ENCODE measurements around the gene PHLDB2.

PHLDB2 gene

GRCh38 chr3:111926266-111926676, 67.2 kb downstream of the PHLDB2 start:
- Histone ChIP-seq H3K4me3 (ENCODE audit: low read length) (no peak overlapping the region), H3K4me1 (ENCODE audit: control insufficient read depth, insufficient read depth, low read length) (peaks cover 19% of the 10 kb centered on the region), H3K27me3 (ENCODE audit: control insufficient read depth, insufficient read depth, low read length) (no peaks in the 10 kb centered on the region), H3K36me3 (ENCODE audit: insufficient read depth, low read length) (peaks cover 36% of the 10 kb centered on the region), H3K4me2 (ENCODE audit: low read length) (no peak overlapping the region), H3K9me3 (replicated peaks; ENCODE audit: low read length) (no peaks in the 10 kb centered on the region), H3K9ac (ENCODE audit: low read depth, low read length) (no peak overlapping the region)

GRCh38 chr3:111928613-111929012, 69.5 kb downstream of the PHLDB2 start:
- Histone ChIP-seq H3K4me3 (ENCODE audit: low read length) (no peak overlapping the region), H3K36me3 (ENCODE audit: insufficient read depth, low read length) (peaks cover 29% of the 10 kb centered on the region), H3K27me3 (ENCODE audit: control insufficient read depth, insufficient read depth, low read length) (no peaks in the 10 kb centered on the region), H3K4me2 (ENCODE audit: low read length) (no peak overlapping the region), H3K9me3 (replicated peaks; ENCODE audit: low read length) (no peaks in the 10 kb centered on the region), H3K9ac (ENCODE audit: low read depth, low read length) (no peak overlapping the region), H3K4me1 (ENCODE audit: control insufficient read depth, insufficient read depth, low read length) (peaks cover 10% of the 10 kb centered on the region)

GRCh38 chr3:111929484-111929883, 70.4 kb downstream of the PHLDB2 start:
- Histone ChIP-seq H3K9me3 (replicated peaks; ENCODE audit: low read length) (no peaks in the 10 kb centered on the region), H3K9ac (ENCODE audit: low read depth, low read length) (no peak overlapping the region), H3K4me2 (ENCODE audit: low read length) (no peak overlapping the region), H3K4me1 (ENCODE audit: control insufficient read depth, insufficient read depth, low read length) (peaks cover 3% of the 10 kb centered on the region), H3K4me3 (ENCODE audit: low read length) (no peak overlapping the region), H3K27me3 (ENCODE audit: control insufficient read depth, insufficient read depth, low read length) (no peaks in the 10 kb centered on the region), H3K36me3 (ENCODE audit: insufficient read depth, low read length) (peaks cover 24% of the 10 kb centered on the region)

GRCh38 chr3:111932946-111933345, 73.9 kb downstream of the PHLDB2 start:
- H3K4me2 ChIP-seq (ENCODE audit: low read length), result no peak overlapping the region
- peaks cover 33% of the 10 kb centered on the region for H3K4me1 ChIP-seq (ENCODE audit: control insufficient read depth, insufficient read depth, low read length)
- H3K9me3 ChIP-seq (replicated peaks; ENCODE audit: low read length), result no peaks in the 10 kb centered on the region
- no peak overlapping the region for H3K4me3 ChIP-seq (ENCODE audit: low read length)
- H3K36me3 ChIP-seq (ENCODE audit: insufficient read depth, low read length), result peaks cover 13% of the 10 kb centered on the region
- no peaks in the 10 kb centered on the region for H3K27me3 ChIP-seq (ENCODE audit: control insufficient read depth, insufficient read depth, low read length)
- no peak overlapping the region for H3K9ac ChIP-seq (ENCODE audit: low read depth, low read length)

- no peaks in the 10 kb centered on the region for H3K27me3 ChIP-seq (ENCODE audit: control insufficient read depth, insufficient read depth, low read length)
- H3K36me3 ChIP-seq (ENCODE audit: insufficient read depth, low read length), result peaks cover 33% of the 10 kb centered on the region
- peaks cover 36% of the 10 kb centered on the region for H3K4me1 ChIP-seq (ENCODE audit: control insufficient read depth, insufficient read depth, low read length)
- peak overlapping the region; percentile 66 for H3K4me2 ChIP-seq (ENCODE audit: low read length)
- H3K9ac ChIP-seq (ENCODE audit: low read depth, low read length), result peak overlapping the region; percentile 77
- H3K9me3 ChIP-seq (replicated peaks; ENCODE audit: low read length), result no peaks in the 10 kb centered on the region
- peak overlapping the region; percentile 30 for H3K4me3 ChIP-seq (ENCODE audit: low read length)
These were observed 77.3 kb downstream of the PHLDB2 start for GRCh38 chr3:111936191-111936841.

- H3K4me2 ChIP-seq (ENCODE audit: low read length), result peak overlapping the region; percentile 66
- peak overlapping the region; percentile 77 for H3K9ac ChIP-seq (ENCODE audit: low read depth, low read length)
- peaks cover 28% of the 10 kb centered on the region for H3K36me3 ChIP-seq (ENCODE audit: insufficient read depth, low read length)
- no peaks in the 10 kb centered on the region for H3K9me3 ChIP-seq (replicated peaks; ENCODE audit: low read length)
- H3K4me1 ChIP-seq (ENCODE audit: control insufficient read depth, insufficient read depth, low read length), result peaks cover 36% of the 10 kb centered on the region
- H3K4me3 ChIP-seq (ENCODE audit: low read length), result peak overlapping the region; percentile 30
- H3K27me3 ChIP-seq (ENCODE audit: control insufficient read depth, insufficient read depth, low read length), result no peaks in the 10 kb centered on the region
These were observed 77.9 kb downstream of the PHLDB2 start for GRCh38 chr3:111936967-111937366.

GRCh38 chr3:111937871-111938270, 78.8 kb downstream of the PHLDB2 start:
- Histone ChIP-seq H3K9me3 (replicated peaks; ENCODE audit: low read length) (no peaks in the 10 kb centered on the region), H3K36me3 (ENCODE audit: insufficient read depth, low read length) (peaks cover 33% of the 10 kb centered on the region)

GRCh38 chr3:111939873-111940272, 80.8 kb downstream of the PHLDB2 start:
- Histone ChIP-seq H3K9me3 (replicated peaks; ENCODE audit: low read length) (no peaks in the 10 kb centered on the region), H3K27me3 (ENCODE audit: control insufficient read depth, insufficient read depth, low read length) (no peaks in the 10 kb centered on the region), H3K9ac (ENCODE audit: low read depth, low read length) (no peak overlapping the region), H3K4me3 (ENCODE audit: low read length) (no peak overlapping the region), H3K4me1 (ENCODE audit: control insufficient read depth, insufficient read depth, low read length) (peaks cover 39% of the 10 kb centered on the region), H3K36me3 (ENCODE audit: insufficient read depth, low read length) (peaks cover 34% of the 10 kb centered on the region), H3K4me2 (ENCODE audit: low read length) (no peak overlapping the region)

More at GRCh38 chr3:111937871-111938270, 78.8 kb downstream of the PHLDB2 start:
- Histone ChIP-seq H3K9ac (ENCODE audit: low read depth, low read length) (peak overlapping the region; percentile 77), H3K4me2 (ENCODE audit: low read length) (no peak overlapping the region), H3K27me3 (ENCODE audit: control insufficient read depth, insufficient read depth, low read length) (no peaks in the 10 kb centered on the region), H3K4me3 (ENCODE audit: low read length) (no peak overlapping the region), H3K4me1 (ENCODE audit: control insufficient read depth, insufficient read depth, low read length) (peaks cover 36% of the 10 kb centered on the region)

- peak overlapping the region; percentile 33 for H3K9ac ChIP-seq (ENCODE audit: low read depth, low read length)
These were observed 84.5 kb downstream of the PHLDB2 start for GRCh38 chr3:111943533-111943932.

GRCh38 chr3:111944372-111944771, 85.3 kb downstream of the PHLDB2 start:
- Histone ChIP-seq H3K4me2 (ENCODE audit: low read length) (no peak overlapping the region), H3K9ac (ENCODE audit: low read depth, low read length) (no peak overlapping the region), H3K9me3 (replicated peaks; ENCODE audit: low read length) (no peaks in the 10 kb centered on the region), H3K4me1 (ENCODE audit: control insufficient read depth, insufficient read depth, low read length) (peaks cover 8% of the 10 kb centered on the region), H3K36me3 (ENCODE audit: insufficient read depth, low read length) (peaks cover 40% of the 10 kb centered on the region), H3K4me3 (ENCODE audit: low read length) (no peak overlapping the region), H3K27me3 (ENCODE audit: control insufficient read depth, insufficient read depth, low read length) (no peaks in the 10 kb centered on the region)

More at GRCh38 chr3:111943533-111943932, 84.5 kb downstream of the PHLDB2 start:
- no peak overlapping the region for H3K4me3 ChIP-seq (ENCODE audit: low read length)
- no peaks in the 10 kb centered on the region for H3K9me3 ChIP-seq (replicated peaks; ENCODE audit: low read length)
- peaks cover 8% of the 10 kb centered on the region for H3K4me1 ChIP-seq (ENCODE audit: control insufficient read depth, insufficient read depth, low read length)
- no peaks in the 10 kb centered on the region for H3K27me3 ChIP-seq (ENCODE audit: control insufficient read depth, insufficient read depth, low read length)
- H3K36me3 ChIP-seq (ENCODE audit: insufficient read depth, low read length), result peaks cover 36% of the 10 kb centered on the region
- no peak overlapping the region for H3K4me2 ChIP-seq (ENCODE audit: low read length)

GRCh38 chr3:111947231-111947630, 88.2 kb downstream of the PHLDB2 start:
- no peak overlapping the region for H3K4me2 ChIP-seq (ENCODE audit: low read length)
- peaks cover 8% of the 10 kb centered on the region for H3K4me1 ChIP-seq (ENCODE audit: control insufficient read depth, insufficient read depth, low read length)
- H3K36me3 ChIP-seq (ENCODE audit: insufficient read depth, low read length), result peaks cover 28% of the 10 kb centered on the region
- H3K27me3 ChIP-seq (ENCODE audit: control insufficient read depth, insufficient read depth, low read length), result no peaks in the 10 kb centered on the region
- H3K9me3 ChIP-seq (replicated peaks; ENCODE audit: low read length), result no peaks in the 10 kb centered on the region
- no peak overlapping the region for H3K4me3 ChIP-seq (ENCODE audit: low read length)
- no peak overlapping the region for H3K9ac ChIP-seq (ENCODE audit: low read depth, low read length)

- peaks cover 5% of the 10 kb centered on the region for H3K4me1 ChIP-seq (ENCODE audit: control insufficient read depth, insufficient read depth, low read length)
- no peak overlapping the region for H3K4me2 ChIP-seq (ENCODE audit: low read length)
- H3K9ac ChIP-seq (ENCODE audit: low read depth, low read length), result no peak overlapping the region
- H3K4me3 ChIP-seq (ENCODE audit: low read length), result no peak overlapping the region
- no peaks in the 10 kb centered on the region for H3K9me3 ChIP-seq (replicated peaks; ENCODE audit: low read length)
- H3K36me3 ChIP-seq (ENCODE audit: insufficient read depth, low read length), result peaks cover 32% of the 10 kb centered on the region
- no peaks in the 10 kb centered on the region for H3K27me3 ChIP-seq (ENCODE audit: control insufficient read depth, insufficient read depth, low read length)
These were observed 89.7 kb downstream of the PHLDB2 start for GRCh38 chr3:111948786-111949185.
